SK-N-SH (cell line): ENCODE results near the gene FMO3. TPM values are rescaled to one million over a fixed set of nuclear protein-coding genes. Genes with fewer than 3 reads are reported as not detected.

Experiments
- CTCF ChIA-PET: fragments of 300-600, 350-600 bp; formaldehyde crosslinking; extraction: SDS; loops from one replicate; lab custom pipeline; 2021; lab: Yijun Ruan, JAX
- POLR2A ChIA-PET: fragments of 350-600 bp; sonication (Branson Sonifier 250); formaldehyde crosslinking; extraction: SDS; loops from one replicate; lab custom pipeline; 2020; ENCODE audit warnings: antibody characterized with exemption, inconsistent platforms; lab: Yijun Ruan, JAX
- DNase-seq: peaks from one replicate; pipeline ENCODE4 v3.0.0; 2012
- H2AFZ ChIP-seq: fragments of 200-600 bp; sonication (generic); 2 replicates; pipeline ENCODE4 v1.8.1; 2016; ENCODE audit warnings: antibody characterized with exemption, mild to moderate bottlenecking, low read depth
- H3F3A ChIP-seq: fragments of 200-600 bp; sonication (generic); replicated peaks from 2 replicates; pipeline ENCODE3; 2016; ENCODE audit warnings: antibody characterized with exemption, mild to moderate bottlenecking; ENCODE audit not compliant: insufficient read depth
- H3K27ac ChIP-seq, 2 experiments: fragments of 200-500 bp in 1 of 2; fragments of 200-600 bp in 1 of 2; sonication (Bioruptor generic) in 1 of 2; sonication (generic), shearing (Covaris generic) in 1 of 2; 2 replicates each; pipeline versions ENCODE4 v1.5.1 to v1.6.1; 2014 to 2016; ENCODE audit warnings: low read depth in 2 of 2, inconsistent platforms in 1 of 2, low read length in 1 of 2, mild to moderate bottlenecking in 1 of 2, mixed read lengths in 1 of 2
- H3K27me3 ChIP-seq: fragments of 200-600 bp; sonication (generic), shearing (Covaris generic); 2 replicates; pipeline ENCODE4 v1.6.1; 2016; ENCODE audit warnings: mixed run types; ENCODE audit not compliant: insufficient read depth
- H3K36me3 ChIP-seq, 2 experiments: fragments of 200-500 bp in 1 of 2; fragments of 200-600 bp in 1 of 2; sonication (Bioruptor generic) in 1 of 2; sonication (generic) in 1 of 2; replicated peaks in 1 of 2; 2 replicates each; pipeline versions ENCODE3 to v1.5.1; 2014 to 2016; ENCODE audit warnings: low read length in 1 of 2, mild to moderate bottlenecking in 1 of 2; ENCODE audit not compliant: insufficient read depth in 2 of 2, control insufficient read depth in 1 of 2
- H3K4me1 ChIP-seq, 2 experiments: fragments of 200-500 bp in 1 of 2; fragments of 200-600 bp in 1 of 2; sonication (Bioruptor generic) in 1 of 2; sonication (generic), shearing (Covaris generic) in 1 of 2; 2 replicates each; pipeline versions ENCODE4 v1.5.1 to v1.6.1; 2014 to 2016; ENCODE audit warnings: low read depth in 1 of 2, low read length in 1 of 2, mixed run types in 1 of 2; ENCODE audit not compliant: insufficient read depth in 2 of 2, control insufficient read depth in 1 of 2
- H3K4me2 ChIP-seq: fragments of 200-600 bp; sonication (generic), shearing (Covaris generic); 2 replicates; pipeline ENCODE4 v1.6.1; 2017; ENCODE audit warnings: mixed run types
- H3K4me3 ChIP-seq, 2 experiments: fragments of 200-500 bp in 1 of 2; fragments of 200-600 bp in 1 of 2; sonication (Bioruptor generic) in 1 of 2; sonication (generic), shearing (Covaris generic) in 1 of 2; 2 replicates each; pipeline versions ENCODE4 v1.5.1 to v1.8.1; 2014 to 2016; ENCODE audit warnings: low read depth in 2 of 2, inconsistent platforms in 1 of 2, low read length in 1 of 2, mild to moderate bottlenecking in 1 of 2, mixed read lengths in 1 of 2, moderate library complexity in 1 of 2
- H3K79me2 ChIP-seq: fragments of 200-600 bp; sonication (generic); 2 replicates; pipeline ENCODE4 v1.8.1; 2017; ENCODE audit warnings: mild to moderate bottlenecking; ENCODE audit not compliant: insufficient read depth
- H3K9ac ChIP-seq: fragments of 200-600 bp; sonication (generic); 2 replicates; pipeline ENCODE4 v1.6.1; 2017; ENCODE audit warnings: mixed run types
- H3K9me2 ChIP-seq: fragments of 200-600 bp; sonication (generic); 2 replicates; pipeline ENCODE4 v1.6.1; 2017; ENCODE audit warnings: mixed run types
- H3K9me3 ChIP-seq: fragments of 200-600 bp; sonication (generic); 2 replicates; pipeline ENCODE4 v1.6.1; 2017; ENCODE audit warnings: mixed run types, mild to moderate bottlenecking, moderate library complexity
- H4K20me1 ChIP-seq: fragments of 200-600 bp; sonication (generic); 2 replicates; pipeline ENCODE4 v1.6.1; 2017; ENCODE audit warnings: mild to moderate bottlenecking, mixed run types; ENCODE audit not compliant: insufficient read depth
- ELF1 ChIP-seq: IDR thresholded peaks from 2 replicates; pipeline ENCODE4 v1.4.0; 2012
- EP300 ChIP-seq, 2 experiments: IDR thresholded peaks; 2 replicates each; pipeline versions ENCODE4 v1.4.0 to v1.6.1; 2012; ENCODE audit warnings: borderline replicate concordance in 1 of 2, low read depth in 1 of 2, low read length in 1 of 2
- FOXJ3 ChIP-seq: sonication (generic); formaldehyde crosslinking; IDR thresholded peaks from 2 replicates; pipeline ENCODE4 v1.5.1; 2020; ENCODE audit warnings: mild to moderate bottlenecking, missing genetic modification reagents
- GATA2 ChIP-seq: sonication (generic); formaldehyde crosslinking; IDR thresholded peaks from 2 replicates; pipeline ENCODE4 v1.5.0; 2020; ENCODE audit warnings: mild to moderate bottlenecking, missing genetic modification reagents
- JUND ChIP-seq: IDR thresholded peaks from 2 replicates; pipeline ENCODE4 v1.4.0; 2012
- MEF2A ChIP-seq: IDR thresholded peaks from 2 replicates; pipeline ENCODE4 v1.4.0; 2012; ENCODE audit warnings: low read depth, borderline replicate concordance
- MXI1 ChIP-seq: IDR thresholded peaks from 2 replicates; pipeline ENCODE4 v1.6.1; 2012; ENCODE audit warnings: mild to moderate bottlenecking, low read depth, low read length, improper control_type of control experiment
- POLR2AphosphoS5 ChIP-seq: IDR thresholded peaks from 2 replicates; pipeline ENCODE4 v1.6.1; 2012; ENCODE audit warnings: low read depth, low read length
- SMC3 ChIP-seq: IDR thresholded peaks from 2 replicates; pipeline ENCODE4 v1.6.1; 2012; ENCODE audit warnings: low read depth, low read length, improper control_type of control experiment
- TAF1 ChIP-seq: IDR thresholded peaks from 2 replicates; pipeline ENCODE4 v1.6.1; 2012; ENCODE audit warnings: low read depth, mild to moderate bottlenecking, low read length, moderate library complexity, borderline replicate concordance
- YY1 ChIP-seq: IDR thresholded peaks from 2 replicates; pipeline ENCODE4 v1.4.0; 2012; ENCODE audit warnings: low read depth, mild to moderate bottlenecking
- WGBS: methylation state at CpG from one replicate; pipeline ENCODE4 v1.1.6; 2017; ENCODE audit warnings: low lambda C conversion rate; 5-methylcytosine and 5-hydroxymethylcytosine counted together
- polyA plus RNA-seq, 3 experiments: library from polyadenylated mRNA; depleted of rRNA; stranded (reverse); fragments of >200 nt; gene quantifications; 2 replicates each; pipeline ENCODE4 v1.2.3, GENCODE V29; 2012
- TF ChIP-seq, protein P1 (sequence below): IDR thresholded peaks from 2 replicates; pipeline ENCODE4 v1.4.0; 2012; ENCODE audit warnings: low read depth
- TF ChIP-seq, protein P2 (sequence below): IDR thresholded peaks from 2 replicates; pipeline ENCODE4 v1.4.0; 2012; ENCODE audit warnings: low read depth, borderline replicate concordance
- TF ChIP-seq, protein P3 (sequence below): IDR thresholded peaks from 2 replicates; pipeline ENCODE4 v1.4.0; 2012; ENCODE audit warnings: low read depth, borderline replicate concordance
- TF ChIP-seq, protein P4 (sequence below): fragments of 150-350 bp; IDR thresholded peaks from 2 replicates; pipeline ENCODE4 v1.6.1; 2016; ENCODE audit warnings: mild to moderate bottlenecking, low read depth, low read length
- TF ChIP-seq, protein P5 (sequence below): fragments of 200-600 bp; sonication (generic); IDR thresholded peaks from 2 replicates; pipeline ENCODE4 v1.6.1; 2017; ENCODE audit warnings: antibody characterized with exemption, mild to moderate bottlenecking, moderate library complexity

Gene FMO3
- polyA plus RNA-seq, 1 of the 3 experiments (the other 2 are of a cell fraction) = 0.85 TPM

DNA sequence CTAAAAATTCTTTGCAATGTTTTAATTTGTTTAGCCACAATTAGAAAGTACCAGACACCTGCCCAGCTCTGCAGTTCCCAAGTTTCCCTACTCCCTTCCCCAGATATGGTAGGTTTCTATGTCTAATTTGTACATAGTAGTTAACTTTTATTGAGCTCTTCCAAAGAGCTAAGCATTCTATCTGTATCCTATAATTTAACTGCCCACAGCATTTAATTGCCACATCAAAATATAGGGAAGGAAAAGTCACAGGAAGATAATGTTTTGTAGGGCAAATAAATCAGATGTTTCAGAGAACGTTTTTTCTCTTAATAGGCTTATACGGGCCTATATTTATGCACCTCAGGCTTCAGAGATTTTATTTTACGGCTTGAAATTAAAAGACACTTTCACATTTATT, 15.7 kb upstream of the FMO3 start:
- DNase-seq = no peak
- Histone ChIP-seq H3K79me2 (no peaks in the 10 kb centered on the region), H3K9me3 (no peaks in the 10 kb centered on the region), H3K9me2 (0 out of 2 replicates have a peak, but pooled peaks cover 3% of the 10 kb centered on the region), H3K36me3 (no peaks in the 10 kb centered on the region), H3K4me2 (no peak overlapping the region), H3K4me1 (no peaks in the 10 kb centered on the region), H3K9ac (no peak overlapping the region), H3K4me3 (no peak overlapping the region), H3K27ac (no peak overlapping the region), H2AFZ (no peak overlapping the region), H3F3A (no peaks in the 10 kb centered on the region), H4K20me1 (no peaks in the 10 kb centered on the region), H3K27me3 (peaks cover 14% of the 10 kb centered on the region; the same call in 1 of the 2 replicates)
- WGBS = 5% methylated on average over 3 of the region's 3 CpGs
- no peak for TF ChIP-seq JUND
- no peak for TF ChIP-seq TAF1
- no peak for TF ChIP-seq MEF2A
- TF ChIP-seq SMC3 = no peak
- no peak for TF ChIP-seq ELF1
- no peak for TF ChIP-seq POLR2AphosphoS5
- TF ChIP-seq, protein P1, sequence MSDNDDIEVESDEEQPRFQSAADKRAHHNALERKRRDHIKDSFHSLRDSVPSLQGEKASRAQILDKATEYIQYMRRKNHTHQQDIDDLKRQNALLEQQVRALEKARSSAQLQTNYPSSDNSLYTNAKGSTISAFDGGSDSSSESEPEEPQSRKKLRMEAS = no peak
- TF ChIP-seq, protein P2, sequence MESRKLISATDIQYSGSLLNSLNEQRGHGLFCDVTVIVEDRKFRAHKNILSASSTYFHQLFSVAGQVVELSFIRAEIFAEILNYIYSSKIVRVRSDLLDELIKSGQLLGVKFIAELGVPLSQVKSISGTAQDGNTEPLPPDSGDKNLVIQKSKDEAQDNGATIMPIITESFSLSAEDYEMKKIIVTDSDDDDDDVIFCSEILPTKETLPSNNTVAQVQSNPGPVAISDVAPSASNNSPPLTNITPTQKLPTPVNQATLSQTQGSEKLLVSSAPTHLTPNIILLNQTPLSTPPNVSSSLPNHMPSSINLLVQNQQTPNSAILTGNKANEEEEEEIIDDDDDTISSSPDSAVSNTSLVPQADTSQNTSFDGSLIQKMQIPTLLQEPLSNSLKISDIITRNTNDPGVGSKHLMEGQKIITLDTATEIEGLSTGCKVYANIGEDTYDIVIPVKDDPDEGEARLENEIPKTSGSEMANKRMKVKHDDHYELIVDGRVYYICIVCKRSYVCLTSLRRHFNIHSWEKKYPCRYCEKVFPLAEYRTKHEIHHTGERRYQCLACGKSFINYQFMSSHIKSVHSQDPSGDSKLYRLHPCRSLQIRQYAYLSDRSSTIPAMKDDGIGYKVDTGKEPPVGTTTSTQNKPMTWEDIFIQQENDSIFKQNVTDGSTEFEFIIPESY = no peak
- no peak for TF ChIP-seq MXI1
- TF ChIP-seq, protein P3, sequence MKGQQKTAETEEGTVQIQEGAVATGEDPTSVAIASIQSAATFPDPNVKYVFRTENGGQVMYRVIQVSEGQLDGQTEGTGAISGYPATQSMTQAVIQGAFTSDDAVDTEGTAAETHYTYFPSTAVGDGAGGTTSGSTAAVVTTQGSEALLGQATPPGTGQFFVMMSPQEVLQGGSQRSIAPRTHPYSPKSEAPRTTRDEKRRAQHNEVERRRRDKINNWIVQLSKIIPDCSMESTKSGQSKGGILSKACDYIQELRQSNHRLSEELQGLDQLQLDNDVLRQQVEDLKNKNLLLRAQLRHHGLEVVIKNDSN = no peak
- no peak for TF ChIP-seq GATA2 (CRISPR knock-in tag)
- no peak for TF ChIP-seq EP300 (IDR thresholded peaks at IDR 0.05; ENCODE audit: borderline replicate concordance in 1 of 2, low read depth in 1 of 2, low read length in 1 of 2)
- TF ChIP-seq, protein P4, sequence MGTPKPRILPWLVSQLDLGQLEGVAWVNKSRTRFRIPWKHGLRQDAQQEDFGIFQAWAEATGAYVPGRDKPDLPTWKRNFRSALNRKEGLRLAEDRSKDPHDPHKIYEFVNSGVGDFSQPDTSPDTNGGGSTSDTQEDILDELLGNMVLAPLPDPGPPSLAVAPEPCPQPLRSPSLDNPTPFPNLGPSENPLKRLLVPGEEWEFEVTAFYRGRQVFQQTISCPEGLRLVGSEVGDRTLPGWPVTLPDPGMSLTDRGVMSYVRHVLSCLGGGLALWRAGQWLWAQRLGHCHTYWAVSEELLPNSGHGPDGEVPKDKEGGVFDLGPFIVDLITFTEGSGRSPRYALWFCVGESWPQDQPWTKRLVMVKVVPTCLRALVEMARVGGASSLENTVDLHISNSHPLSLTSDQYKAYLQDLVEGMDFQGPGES = no peak
- TF ChIP-seq YY1 = no peak
- no peak for TF ChIP-seq FOXJ3 (CRISPR knock-in tag)
- TF ChIP-seq, protein P5, sequence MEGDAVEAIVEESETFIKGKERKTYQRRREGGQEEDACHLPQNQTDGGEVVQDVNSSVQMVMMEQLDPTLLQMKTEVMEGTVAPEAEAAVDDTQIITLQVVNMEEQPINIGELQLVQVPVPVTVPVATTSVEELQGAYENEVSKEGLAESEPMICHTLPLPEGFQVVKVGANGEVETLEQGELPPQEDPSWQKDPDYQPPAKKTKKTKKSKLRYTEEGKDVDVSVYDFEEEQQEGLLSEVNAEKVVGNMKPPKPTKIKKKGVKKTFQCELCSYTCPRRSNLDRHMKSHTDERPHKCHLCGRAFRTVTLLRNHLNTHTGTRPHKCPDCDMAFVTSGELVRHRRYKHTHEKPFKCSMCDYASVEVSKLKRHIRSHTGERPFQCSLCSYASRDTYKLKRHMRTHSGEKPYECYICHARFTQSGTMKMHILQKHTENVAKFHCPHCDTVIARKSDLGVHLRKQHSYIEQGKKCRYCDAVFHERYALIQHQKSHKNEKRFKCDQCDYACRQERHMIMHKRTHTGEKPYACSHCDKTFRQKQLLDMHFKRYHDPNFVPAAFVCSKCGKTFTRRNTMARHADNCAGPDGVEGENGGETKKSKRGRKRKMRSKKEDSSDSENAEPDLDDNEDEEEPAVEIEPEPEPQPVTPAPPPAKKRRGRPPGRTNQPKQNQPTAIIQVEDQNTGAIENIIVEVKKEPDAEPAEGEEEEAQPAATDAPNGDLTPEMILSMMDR = no peak
- ChIA-PET CTCF (no interaction called here), POLR2A (no interaction called here)
